HEK293T (cell line): Measurements from ENCODE around the gene CIITA.

ENCODE experiments used
- BHLHE40 ChIP-seq: fragments of 450-650 bp; IDR thresholded peaks from 2 replicates; pipeline ENCODE4 v1.6.1; 2016; ENCODE audit warnings: mild to moderate bottlenecking, moderate library complexity, borderline replicate concordance
- FOXK2 ChIP-seq: fragments of 450-650 bp; IDR thresholded peaks from 2 replicates; pipeline ENCODE4 v1.6.1; 2016; ENCODE audit warnings: mild to moderate bottlenecking
- FOXM1 ChIP-seq: fragments of 450-650 bp; IDR thresholded peaks from 2 replicates; pipeline ENCODE4 v1.6.1; 2017; ENCODE audit warnings: mild to moderate bottlenecking, borderline replicate concordance
- L3MBTL2 ChIP-seq: fragments of 450-650 bp; conservative IDR thresholded peaks from 2 replicates; pipeline ENCODE4 v1.6.1; 2016; ENCODE audit warnings: mild to moderate bottlenecking
- NFRKB ChIP-seq: fragments of 450-650 bp; IDR thresholded peaks from 2 replicates; pipeline ENCODE4 v1.6.1; 2016; ENCODE audit warnings: mild to moderate bottlenecking, moderate library complexity
- PKNOX1 ChIP-seq: fragments of 450-650 bp; IDR thresholded peaks from 2 replicates; pipeline ENCODE4 v1.6.1; 2016

DNA sequence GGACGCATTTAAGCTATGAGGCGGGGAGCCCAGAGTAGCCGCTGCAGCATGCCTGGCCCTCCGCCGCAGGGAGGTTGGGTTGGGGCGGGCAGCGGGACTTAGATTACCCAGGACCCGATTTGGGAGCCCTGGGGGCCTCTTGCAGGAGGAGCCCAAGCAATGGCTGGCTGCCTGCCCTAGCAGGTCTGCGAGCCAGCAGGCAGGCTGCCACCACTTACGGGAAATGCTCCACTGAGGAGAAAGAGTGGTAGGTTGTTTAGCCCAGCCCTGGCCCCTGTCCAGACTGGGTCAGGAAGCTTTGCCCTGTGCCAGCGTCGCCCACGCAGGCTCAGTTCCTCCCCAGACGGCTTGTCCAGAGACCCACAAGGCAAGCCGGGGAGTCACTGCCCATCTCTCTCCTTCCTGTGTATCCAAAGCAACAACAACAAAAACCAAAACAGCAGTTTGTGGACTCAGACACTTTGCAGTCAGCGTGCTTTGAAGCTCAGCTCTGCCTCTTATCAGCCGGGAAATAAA, 48.1 kb upstream of the CIITA start:
- TF ChIP-seq PKNOX1 (no peak), FOXK2 (no peak), NFRKB (no peak), L3MBTL2 (no peak), BHLHE40 (no peak), FOXM1 (no peak)
